ENCODE measurements around the gene NEUROG1. TPM values are rescaled to one million over a fixed set of nuclear protein-coding genes. Genes with fewer than 3 reads are reported as not detected.

Gene NEUROG1
- total and polyA plus RNA-seq, 2 experiments from 2014 or later, result 0.16 TPM; not detected in 1

GRCh38 chr5:135487037-135487395 lies 48.7 kb downstream of the NEUROG1 start (continued):
- TF ChIP-seq, protein P1, sequence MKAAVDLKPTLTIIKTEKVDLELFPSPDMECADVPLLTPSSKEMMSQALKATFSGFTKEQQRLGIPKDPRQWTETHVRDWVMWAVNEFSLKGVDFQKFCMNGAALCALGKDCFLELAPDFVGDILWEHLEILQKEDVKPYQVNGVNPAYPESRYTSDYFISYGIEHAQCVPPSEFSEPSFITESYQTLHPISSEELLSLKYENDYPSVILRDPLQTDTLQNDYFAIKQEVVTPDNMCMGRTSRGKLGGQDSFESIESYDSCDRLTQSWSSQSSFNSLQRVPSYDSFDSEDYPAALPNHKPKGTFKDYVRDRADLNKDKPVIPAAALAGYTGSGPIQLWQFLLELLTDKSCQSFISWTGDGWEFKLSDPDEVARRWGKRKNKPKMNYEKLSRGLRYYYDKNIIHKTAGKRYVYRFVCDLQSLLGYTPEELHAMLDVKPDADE (IDR thresholded peaks at IDR 0.05), result no peak
- TF ChIP-seq JUNB (IDR thresholded peaks at IDR 0.05; ENCODE audit: unreplicated experiment) (no peak), POLR2AphosphoS5 (IDR thresholded peaks at IDR 0.05; ENCODE audit: low read depth) (no peak), EZH2 (IDR thresholded peaks at IDR 0.05; ENCODE audit: low read depth, unreplicated experiment) (no peak), STAT1 (IDR thresholded peaks at IDR 0.05; ENCODE audit: unreplicated experiment) (no peak), CREB1 (CRISPR knock-in tag; IDR thresholded peaks at IDR 0.05; ENCODE audit: low read depth) (no peak), EZH2phosphoT487 (IDR thresholded peaks at IDR 0.05; ENCODE audit: unreplicated experiment) (no peak)
- TF ChIP-seq, protein P2, sequence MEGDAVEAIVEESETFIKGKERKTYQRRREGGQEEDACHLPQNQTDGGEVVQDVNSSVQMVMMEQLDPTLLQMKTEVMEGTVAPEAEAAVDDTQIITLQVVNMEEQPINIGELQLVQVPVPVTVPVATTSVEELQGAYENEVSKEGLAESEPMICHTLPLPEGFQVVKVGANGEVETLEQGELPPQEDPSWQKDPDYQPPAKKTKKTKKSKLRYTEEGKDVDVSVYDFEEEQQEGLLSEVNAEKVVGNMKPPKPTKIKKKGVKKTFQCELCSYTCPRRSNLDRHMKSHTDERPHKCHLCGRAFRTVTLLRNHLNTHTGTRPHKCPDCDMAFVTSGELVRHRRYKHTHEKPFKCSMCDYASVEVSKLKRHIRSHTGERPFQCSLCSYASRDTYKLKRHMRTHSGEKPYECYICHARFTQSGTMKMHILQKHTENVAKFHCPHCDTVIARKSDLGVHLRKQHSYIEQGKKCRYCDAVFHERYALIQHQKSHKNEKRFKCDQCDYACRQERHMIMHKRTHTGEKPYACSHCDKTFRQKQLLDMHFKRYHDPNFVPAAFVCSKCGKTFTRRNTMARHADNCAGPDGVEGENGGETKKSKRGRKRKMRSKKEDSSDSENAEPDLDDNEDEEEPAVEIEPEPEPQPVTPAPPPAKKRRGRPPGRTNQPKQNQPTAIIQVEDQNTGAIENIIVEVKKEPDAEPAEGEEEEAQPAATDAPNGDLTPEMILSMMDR (conservative IDR thresholded peaks at IDR 0.05; ENCODE audit: low read depth in 2 of 2), result no peak

GRCh38 chr5:135486131-135487036 lies 49.4 kb downstream of the NEUROG1 start:
- Mint-ChIP-seq H3K4me1 (peaks cover 40% of the 10 kb centered on the region), H3K36me3 (ENCODE audit: low read depth) (no peaks in the 10 kb centered on the region), H3K27ac (no peak overlapping the region), H3K4me3 (no peak overlapping the region), H3K27me3 (ENCODE audit: insufficient read depth, low read depth, poor library complexity) (peaks cover 80% of the 10 kb centered on the region), H3K9me3 (peaks cover 5% of the 10 kb centered on the region; the same call in 2 of the 3 replicates)
- no peak overlapping the region for H2AFZ ChIP-seq
- H3K36me3 ChIP-seq (ENCODE audit: insufficient read depth), result no peaks in the 10 kb centered on the region
- H4K20me1 ChIP-seq (replicated peaks; ENCODE audit: insufficient read depth), result peaks cover 28% of the 10 kb centered on the region
- no peak for ATAC-seq
- H3F3A ChIP-seq (replicated peaks; ENCODE audit: low read depth), result peaks cover 9% of the 10 kb centered on the region; the same call in 1 of the 2 replicates
- H3K4me2 ChIP-seq, result no peak overlapping the region
- H3K27ac ChIP-seq (ENCODE audit: low read depth), result no peak overlapping the region
- H3K9me2 ChIP-seq (ENCODE audit: insufficient read depth), result no peaks in the 10 kb centered on the region
- no peak overlapping the region for H3K4me3 ChIP-seq
- H3K79me2 ChIP-seq (replicated peaks; ENCODE audit: insufficient read depth), result no peaks in the 10 kb centered on the region
- DNase-seq (ENCODE audit: low spot score), result no peak
- peaks cover 100% of the 10 kb centered on the region for H3K27me3 ChIP-seq (ENCODE audit: insufficient read depth)
- TF ChIP-seq ZNF462 (CRISPR knock-in tag; IDR thresholded peaks at IDR 0.05) (no peak), EZH2 (IDR thresholded peaks at IDR 0.05; ENCODE audit: low read depth, unreplicated experiment) (no peak), CREB1 (CRISPR knock-in tag; IDR thresholded peaks at IDR 0.05; ENCODE audit: low read depth) (no peak), JUNB (IDR thresholded peaks at IDR 0.05; ENCODE audit: unreplicated experiment) (no peak), ZNF331 (CRISPR knock-in tag; IDR thresholded peaks at IDR 0.05; ENCODE audit: low read depth) (no peak), STAT1 (IDR thresholded peaks at IDR 0.05; ENCODE audit: unreplicated experiment) (no peak)
- peaks cover 48% of the 10 kb centered on the region for H3K4me1 ChIP-seq (ENCODE audit: insufficient read depth)
